ENCODE measurements around the gene TMEM41B.

The TMEM41B gene

DNA sequence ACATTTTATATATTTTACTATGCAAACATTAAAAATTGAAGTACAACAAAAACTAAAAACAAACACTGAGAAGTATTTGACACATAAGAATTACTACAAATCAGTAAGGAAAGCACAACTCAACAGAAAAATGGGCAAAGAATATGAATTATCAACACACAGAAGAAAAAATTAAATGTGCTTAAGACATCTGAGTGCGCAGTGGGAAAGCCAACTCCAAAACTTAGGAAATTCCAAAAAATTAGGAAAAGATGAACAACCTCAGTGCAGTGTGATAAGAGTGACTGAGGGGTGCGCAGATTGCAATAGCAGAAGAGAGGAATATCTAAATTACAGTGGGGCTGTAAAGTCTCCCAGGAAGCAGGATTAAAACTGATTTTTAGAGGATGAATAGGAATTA is 1.9 kb upstream of the TMEM41B start:
- FAIRE-seq, result no peak
- DNase-seq (ENCODE audit: insufficient read length, low spot score), result no peak
- TF ChIP-seq, protein P1, sequence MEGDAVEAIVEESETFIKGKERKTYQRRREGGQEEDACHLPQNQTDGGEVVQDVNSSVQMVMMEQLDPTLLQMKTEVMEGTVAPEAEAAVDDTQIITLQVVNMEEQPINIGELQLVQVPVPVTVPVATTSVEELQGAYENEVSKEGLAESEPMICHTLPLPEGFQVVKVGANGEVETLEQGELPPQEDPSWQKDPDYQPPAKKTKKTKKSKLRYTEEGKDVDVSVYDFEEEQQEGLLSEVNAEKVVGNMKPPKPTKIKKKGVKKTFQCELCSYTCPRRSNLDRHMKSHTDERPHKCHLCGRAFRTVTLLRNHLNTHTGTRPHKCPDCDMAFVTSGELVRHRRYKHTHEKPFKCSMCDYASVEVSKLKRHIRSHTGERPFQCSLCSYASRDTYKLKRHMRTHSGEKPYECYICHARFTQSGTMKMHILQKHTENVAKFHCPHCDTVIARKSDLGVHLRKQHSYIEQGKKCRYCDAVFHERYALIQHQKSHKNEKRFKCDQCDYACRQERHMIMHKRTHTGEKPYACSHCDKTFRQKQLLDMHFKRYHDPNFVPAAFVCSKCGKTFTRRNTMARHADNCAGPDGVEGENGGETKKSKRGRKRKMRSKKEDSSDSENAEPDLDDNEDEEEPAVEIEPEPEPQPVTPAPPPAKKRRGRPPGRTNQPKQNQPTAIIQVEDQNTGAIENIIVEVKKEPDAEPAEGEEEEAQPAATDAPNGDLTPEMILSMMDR (IDR thresholded peaks at IDR 0.05; ENCODE audit: insufficient read depth, missing control alignments), result no peak

GRCh38 chr11:9315078-9315688 is 790 bp upstream of the TMEM41B start:
- DNase-seq (ENCODE audit: insufficient read length, low spot score), result no peak
- no peak for FAIRE-seq
- TF ChIP-seq, protein P1 (IDR thresholded peaks at IDR 0.05; ENCODE audit: insufficient read depth, missing control alignments), result no peak

DNA sequence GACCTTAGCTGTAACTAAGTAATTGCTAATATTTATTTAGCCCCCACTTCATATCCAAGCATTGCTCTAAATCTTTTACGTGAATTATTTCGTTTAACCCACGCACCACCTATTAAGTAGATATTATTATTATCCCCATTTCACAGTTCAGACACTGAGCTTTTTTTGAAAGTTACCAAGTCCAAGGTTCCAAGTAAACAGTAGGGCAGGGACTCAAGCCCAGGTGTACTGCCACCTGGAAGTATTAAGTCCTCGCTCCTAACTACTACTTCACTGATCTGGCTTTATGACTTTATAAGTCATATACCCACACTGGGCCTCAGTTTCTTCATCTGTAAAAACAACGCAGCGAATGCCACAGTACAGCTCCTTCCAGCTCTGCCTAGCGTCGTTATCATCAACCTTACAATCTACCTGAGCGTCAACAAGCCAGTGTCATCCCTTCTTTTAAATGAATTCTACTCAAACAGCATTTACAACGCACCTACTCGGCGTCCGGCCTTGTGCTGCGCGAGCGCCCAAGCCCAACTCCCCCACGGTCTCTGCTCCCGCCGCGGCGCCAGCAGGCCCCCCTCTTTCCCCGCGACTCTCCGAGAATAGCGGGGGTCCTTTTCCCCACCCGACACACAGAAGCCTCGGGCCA is 624 bp downstream of the TMEM41B start:
- DNase-seq (ENCODE audit: insufficient read length, low spot score) (no peak), FAIRE-seq (no peak)
- TF ChIP-seq, protein P1 (IDR thresholded peaks at IDR 0.05; ENCODE audit: insufficient read depth, missing control alignments), result no peak

DNA sequence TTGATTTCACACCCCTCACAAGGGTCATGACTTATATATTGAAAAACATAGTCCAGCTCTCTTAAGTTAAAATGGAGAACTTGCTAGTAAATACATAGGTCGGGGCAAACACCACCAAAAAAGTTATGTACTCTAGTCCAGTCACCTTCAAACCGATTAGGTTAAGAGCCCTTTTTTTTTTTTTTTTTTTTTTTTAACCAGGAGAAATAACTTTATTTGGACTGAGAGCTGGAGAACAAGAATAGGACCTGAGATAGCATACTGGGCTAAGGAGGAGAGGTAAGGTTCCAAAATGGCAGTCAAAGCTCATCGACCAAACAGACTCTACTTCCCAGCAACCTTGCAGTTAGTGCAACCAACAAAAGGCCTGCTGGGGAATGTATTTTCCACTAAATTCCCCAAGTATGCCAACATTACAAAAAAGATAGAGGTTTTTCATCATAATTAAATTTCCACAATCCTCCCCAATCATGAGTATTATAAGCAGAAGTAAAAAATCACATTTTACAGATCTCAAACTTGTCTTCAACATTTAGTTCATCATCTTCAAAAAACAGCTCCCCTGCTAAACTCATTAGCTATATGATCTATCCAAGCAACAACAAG is 3.8 kb downstream of the TMEM41B start:
- no peak for DNase-seq (ENCODE audit: insufficient read length, low spot score)
- TF ChIP-seq, protein P1 (IDR thresholded peaks at IDR 0.05; ENCODE audit: insufficient read depth, missing control alignments), result no peak
- FAIRE-seq, result no peak

DNA sequence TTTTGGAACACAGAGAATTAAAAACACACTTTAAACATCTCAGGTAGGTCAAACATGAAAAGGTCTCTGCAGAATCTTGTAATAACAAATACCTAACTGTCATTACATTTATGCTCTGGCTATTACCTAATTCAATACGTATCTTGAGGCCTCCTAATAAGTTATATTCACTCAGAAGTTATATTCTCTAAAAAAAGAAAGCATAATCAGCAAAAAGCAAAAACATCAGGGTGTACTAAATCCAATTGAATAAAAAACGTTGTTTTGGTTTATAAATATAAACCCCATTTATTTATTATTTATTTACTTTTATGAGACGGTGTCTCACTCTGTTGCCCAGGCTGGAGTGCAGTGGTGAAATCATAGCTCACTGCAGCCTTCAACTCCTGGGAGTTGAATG is 10.2 kb downstream of the TMEM41B start:
- no peak for FAIRE-seq
- DNase-seq (ENCODE audit: insufficient read length, low spot score), result no peak
- TF ChIP-seq, protein P1 (IDR thresholded peaks at IDR 0.05; ENCODE audit: insufficient read depth, missing control alignments), result no peak

DNA sequence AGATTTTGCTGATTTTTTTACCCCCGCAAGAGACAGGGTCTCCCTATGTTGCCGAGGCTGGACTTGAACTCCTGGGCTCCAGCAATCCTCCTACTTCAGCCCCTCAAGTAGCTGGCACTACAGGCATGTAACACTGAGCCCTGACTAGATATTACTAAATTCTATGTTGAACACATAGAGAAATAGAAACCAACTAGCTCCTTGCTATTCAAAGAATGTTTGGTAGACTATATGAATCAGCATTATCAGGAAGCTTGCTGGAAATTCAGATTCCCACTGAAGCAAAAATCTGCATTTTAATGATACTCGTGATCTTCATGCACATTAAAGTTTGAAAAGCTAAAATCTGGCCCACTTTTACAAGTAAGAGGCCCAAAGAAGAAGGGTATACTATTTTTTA is 11.9 kb downstream of the TMEM41B start:
- no peak for DNase-seq (ENCODE audit: insufficient read length, low spot score)
- TF ChIP-seq, protein P1 (IDR thresholded peaks at IDR 0.05; ENCODE audit: insufficient read depth, missing control alignments), result no peak
- FAIRE-seq, result no peak

DNA sequence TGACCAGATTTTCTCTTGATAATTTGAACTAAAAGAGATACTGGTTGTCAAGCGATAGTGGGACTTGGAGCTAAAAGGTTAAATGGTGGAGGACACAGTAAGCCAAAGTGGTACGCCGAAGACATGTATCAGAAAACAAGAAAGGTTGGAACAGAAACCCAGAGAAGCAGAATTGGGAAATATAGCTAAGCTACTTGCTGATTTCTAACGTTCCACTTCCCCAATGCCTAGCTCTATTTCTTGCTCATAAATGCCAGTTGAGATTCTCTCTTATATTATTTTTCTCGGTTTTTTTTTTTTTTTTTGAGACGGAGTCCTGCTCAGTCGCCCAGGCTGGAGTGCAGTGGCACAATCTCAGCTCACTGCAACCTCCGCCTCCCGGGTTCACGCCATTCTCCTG is 12.7 kb downstream of the TMEM41B start:
- DNase-seq (ENCODE audit: insufficient read length, low spot score) (no peak), FAIRE-seq (no peak)

More for the DNA sequence above, 12.7 kb downstream of the TMEM41B start:
- TF ChIP-seq, protein P1 (IDR thresholded peaks at IDR 0.05; ENCODE audit: insufficient read depth, missing control alignments), result no peak

Measured in D721Med (cell line).